Uterus (tissue), 2 donors: ENCODE results near the gene ITSN1.

Experiments
- CTCF ChIP-seq, 4 experiments: fragments of 200-600 bp in 2 of 4; fragments of 450-650 bp in 2 of 4; sonication (generic) in 2 of 4; IDR thresholded peaks; one replicate each; pipeline ENCODE4 v1.5.1; 2016 to 2019; ENCODE audit warnings: antibody characterized with exemption in 4 of 4, mild to moderate bottlenecking in 2 of 4, moderate library complexity in 1 of 4
- POLR2A ChIP-seq, 2 donors: fragments of 450-650 bp; IDR thresholded peaks; one replicate each; pipeline ENCODE4 v1.6.1; 2016; ENCODE audit warnings: antibody characterized with exemption in 2 of 2, mild to moderate bottlenecking in 1 of 2, moderate library complexity in 1 of 2

- TF ChIP-seq CTCF (IDR thresholded peaks at IDR 0.05) (no peak), POLR2A (IDR thresholded peaks at IDR 0.05) (no peak)
Measured at GRCh38 chr21:33747420-33747819, 105.1 kb downstream of the ITSN1 start.
